ENCODE measurements around the gene KCNK3.

KCNK3 gene

GRCh38 chr2:26730549-26731344, 38.2 kb downstream of the KCNK3 start:
- DNase-seq (ENCODE audit: low read depth) = no peak
- no peak for TF ChIP-seq CTCF (conservative IDR thresholded peaks at IDR 0.05; ENCODE audit: low read length)
- no peak overlapping the region for H3K4me3 ChIP-seq (ENCODE audit: low read length)

DNA sequence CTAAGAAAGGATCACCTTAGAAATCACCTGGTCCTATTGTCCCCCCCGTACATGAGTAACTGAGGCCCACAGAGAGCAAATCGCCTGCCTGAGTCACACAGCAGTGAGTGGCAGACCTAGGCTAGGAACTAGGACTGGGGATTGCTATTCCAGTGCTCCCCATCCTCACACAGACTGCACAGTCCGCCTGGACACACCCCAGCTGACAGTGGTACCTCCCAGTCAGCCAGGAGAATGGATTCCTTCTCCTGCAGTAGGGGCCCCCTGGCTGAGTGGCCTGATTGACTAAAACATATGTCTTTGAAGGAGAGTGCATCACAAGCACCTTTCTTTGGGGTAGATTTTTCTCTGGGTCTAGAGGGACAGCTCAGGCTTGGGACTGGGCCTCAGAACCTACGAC, 39.2 kb downstream of the KCNK3 start:
- DNase-seq (ENCODE audit: low read depth) = no peak
- H3K4me3 ChIP-seq (ENCODE audit: low read length) = no peak overlapping the region
- TF ChIP-seq CTCF (conservative IDR thresholded peaks at IDR 0.05; ENCODE audit: low read length) = no peak

- no peak overlapping the region for H3K4me3 ChIP-seq (ENCODE audit: low read length)
- no peak for DNase-seq (ENCODE audit: low read depth)
- no peak for TF ChIP-seq CTCF (conservative IDR thresholded peaks at IDR 0.05; ENCODE audit: low read length)
These were observed 39.9 kb downstream of the KCNK3 start for GRCh38 chr2:26732446-26732845.

DNA sequence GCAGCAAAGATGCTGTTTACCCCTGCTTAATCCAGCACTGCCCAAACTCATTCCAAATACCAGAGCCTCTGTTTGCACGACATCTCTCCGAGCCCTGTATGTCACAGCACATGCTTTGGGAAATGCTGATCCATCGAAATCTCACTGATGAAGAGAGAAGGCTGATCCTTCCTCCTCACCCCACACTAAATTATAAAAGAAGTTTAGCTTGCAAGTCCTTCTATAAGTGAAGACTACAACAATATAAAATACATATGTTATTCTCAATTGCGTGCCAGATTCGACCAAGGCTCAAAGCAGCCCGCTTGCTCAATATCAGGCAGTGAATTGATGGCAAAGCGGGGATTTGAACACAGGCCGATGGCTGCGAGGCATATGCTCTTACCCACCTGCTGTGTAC, 40.9 kb downstream of the KCNK3 start:
- DNase-seq (ENCODE audit: low read depth) = no peak
- TF ChIP-seq CTCF (conservative IDR thresholded peaks at IDR 0.05; ENCODE audit: low read length) = no peak
- no peak overlapping the region for H3K4me3 ChIP-seq (ENCODE audit: low read length)

GRCh38 chr2:26735097-26735496, 42.6 kb downstream of the KCNK3 start:
- peak; percentile 85 for DNase-seq (ENCODE audit: low read depth)
- H3K4me3 ChIP-seq (ENCODE audit: low read length) = no peak overlapping the region
- no peak for TF ChIP-seq CTCF (conservative IDR thresholded peaks at IDR 0.05; ENCODE audit: low read length)

GRCh38 chr2:26735883-26736588, 43.5 kb downstream of the KCNK3 start:
- no peak for TF ChIP-seq CTCF (conservative IDR thresholded peaks at IDR 0.05; ENCODE audit: low read length)
- H3K4me3 ChIP-seq (ENCODE audit: low read length) = no peak overlapping the region
- no peak for DNase-seq (ENCODE audit: low read depth)

DNA sequence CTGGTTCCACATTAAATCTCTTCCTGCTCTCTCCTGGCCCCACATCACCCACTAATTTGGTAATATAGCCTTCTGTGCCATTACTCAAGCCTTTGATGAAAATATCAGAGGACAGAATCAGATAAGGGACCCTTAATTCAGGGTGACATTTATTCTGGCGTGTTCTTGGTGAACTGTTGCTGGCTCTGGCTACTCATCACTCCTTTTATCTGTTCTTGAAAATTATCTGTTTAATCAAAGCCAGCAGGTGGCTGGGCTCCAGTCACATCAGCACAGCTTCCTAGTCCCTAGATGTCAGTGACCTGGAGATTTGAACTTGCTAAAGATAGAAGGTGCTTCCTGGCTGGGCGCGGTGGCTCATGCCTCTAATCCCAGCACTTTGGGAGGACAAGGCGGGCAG, 44.7 kb downstream of the KCNK3 start:
- no peak for TF ChIP-seq CTCF (conservative IDR thresholded peaks at IDR 0.05; ENCODE audit: low read length)
- DNase-seq (ENCODE audit: low read depth) = no peak
- no peak overlapping the region for H3K4me3 ChIP-seq (ENCODE audit: low read length)
